Measurements from ENCODE around the gene AP2B1.
A peak's percentile ranks its signal among the peaks of the same experiment; 100 is the strongest.
"Not testable (repeated sequence)": the region's sequence is repeated elsewhere in the genome, so short reads cannot be mapped to it uniquely, and the experiment has no call there.

AP2B1 gene

GRCh38 chr17:35577830-35578196 lies 9.3 kb upstream of the AP2B1 start:
- DNase-seq = no peak

GRCh38 chr17:35578197-35578928 lies 8.8 kb upstream of the AP2B1 start, which contains the start of gene PEX12:
TSS of gene PEX12 (minus strand) at chr17:35578571. CDS start at chr17:35578021, 550 bp downstream.
- DNase-seq = peak; percentile 69 to 91 (median 84)

- DNase-seq = peak in 1 of 5 donors; percentile 21
These were observed 8.1 kb upstream of the AP2B1 start for GRCh38 chr17:35578929-35579432.

GRCh38 chr17:35584061-35584460 lies 3.1 kb upstream of the AP2B1 start:
- DNase-seq = no peak

- no peak for DNase-seq
These were observed 501 bp upstream of the AP2B1 start for GRCh38 chr17:35586569-35587073.

GRCh38 chr17:35588196-35588920 lies 1.2 kb downstream of the AP2B1 start:
- peak in 1 of 5 donors; percentile 73 for DNase-seq

GRCh38 chr17:35596072-35596471 lies 8.9 kb downstream of the AP2B1 start:
- DNase-seq = no peak

- no peak for DNase-seq
These were observed 9.6 kb downstream of the AP2B1 start for GRCh38 chr17:35596530-35597233.

DNA sequence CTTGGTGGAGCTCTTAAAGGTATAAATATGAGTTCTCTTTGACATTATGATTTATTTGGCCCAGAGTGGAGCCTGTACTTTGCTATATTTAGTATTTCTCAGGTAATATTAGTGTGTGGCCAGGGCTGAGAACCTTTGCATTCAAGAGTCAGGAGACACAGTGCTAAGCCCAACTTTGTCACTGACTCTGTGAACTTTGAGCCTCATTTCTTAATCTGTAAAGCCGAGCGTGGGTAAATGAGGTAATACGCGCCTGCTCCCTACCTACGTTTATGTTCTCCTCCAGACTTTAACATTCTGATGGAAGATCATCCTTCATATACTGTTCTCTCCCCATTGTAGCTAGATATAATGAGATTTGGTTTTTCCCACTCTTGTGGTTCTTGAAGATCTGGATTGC lies 10.5 kb downstream of the AP2B1 start:
- DNase-seq = no peak

DNA sequence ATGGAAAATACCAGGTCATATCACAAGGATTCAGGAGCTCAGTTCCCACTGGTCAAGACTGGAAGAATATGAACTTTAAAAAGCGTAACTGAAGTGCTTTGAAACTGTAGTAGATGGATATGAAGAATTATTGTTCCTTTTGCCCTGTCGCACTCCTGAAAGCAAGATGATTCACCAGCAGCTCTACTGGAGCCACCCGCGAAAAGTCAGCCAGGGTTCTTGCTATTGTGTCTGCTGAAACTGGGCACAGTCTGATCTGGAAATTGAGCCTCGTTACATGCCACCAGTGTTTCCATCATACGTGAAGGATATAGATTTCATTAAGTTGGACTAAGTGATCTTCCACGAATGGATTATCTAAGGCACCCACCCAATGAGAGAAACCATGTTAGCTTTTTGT lies 16.6 kb downstream of the AP2B1 start:
- no peak for DNase-seq

GRCh38 chr17:35605678-35606077 lies 18.6 kb downstream of the AP2B1 start:
- DNase-seq = no peak

- DNase-seq = no peak
These were observed 20.2 kb downstream of the AP2B1 start for GRCh38 chr17:35607239-35607847.

GRCh38 chr17:35609831-35610230 lies 22.7 kb downstream of the AP2B1 start:
- no peak for DNase-seq

DNA sequence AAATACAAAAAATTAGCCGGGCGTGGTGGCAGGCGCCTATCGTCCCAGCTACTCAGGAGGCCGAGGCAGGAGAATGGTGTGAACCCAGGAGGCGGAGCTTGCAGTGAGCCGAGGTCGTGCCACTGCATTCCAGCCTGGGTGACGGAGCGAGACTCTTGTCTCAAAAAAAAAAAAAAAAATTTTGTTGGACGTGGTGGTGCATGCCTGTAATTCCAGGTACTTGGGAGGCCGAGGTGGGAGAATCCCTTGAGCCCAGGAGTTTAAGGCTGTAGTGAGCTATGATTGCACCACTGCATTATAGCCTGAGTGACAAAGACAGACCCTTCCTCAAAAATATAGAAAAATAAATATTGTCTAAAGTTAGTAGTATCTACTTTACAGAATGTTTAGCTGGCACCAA lies 23.6 kb downstream of the AP2B1 start:
- DNase-seq = not testable (repeated sequence)

DNA sequence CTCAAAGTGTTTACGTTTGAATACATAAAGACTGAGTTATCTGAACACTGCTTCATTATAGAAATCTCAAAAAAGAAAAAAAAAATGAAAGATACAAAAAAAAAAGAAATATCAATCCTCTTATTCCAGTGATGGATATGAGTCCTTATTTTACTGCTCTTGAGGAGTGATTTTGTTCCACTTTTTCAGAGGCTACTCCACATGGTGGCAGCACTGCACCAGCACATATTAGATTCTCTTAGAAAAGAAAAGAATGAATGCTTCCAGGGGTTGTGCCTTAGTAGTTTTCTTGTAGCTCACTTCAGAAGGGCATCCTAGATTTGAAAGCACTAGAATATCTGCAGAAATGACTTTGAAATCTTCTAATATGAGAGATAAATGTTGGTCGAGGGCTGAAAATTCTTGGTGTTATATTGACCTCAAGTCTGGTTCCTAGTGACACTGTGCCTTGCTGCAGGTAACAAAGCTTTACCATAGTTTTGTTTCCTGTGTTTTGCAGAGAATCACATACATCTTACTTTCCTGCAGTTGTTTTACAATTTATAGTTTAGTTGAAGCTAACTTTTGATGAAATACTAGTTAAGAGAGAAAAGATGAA lies 25.9 kb downstream of the AP2B1 start:
- peak in 2 of 5 donors; percentile 16 to 27 for DNase-seq

- DNase-seq = no peak
These were observed 27.7 kb downstream of the AP2B1 start for GRCh38 chr17:35614810-35615209.

DNA sequence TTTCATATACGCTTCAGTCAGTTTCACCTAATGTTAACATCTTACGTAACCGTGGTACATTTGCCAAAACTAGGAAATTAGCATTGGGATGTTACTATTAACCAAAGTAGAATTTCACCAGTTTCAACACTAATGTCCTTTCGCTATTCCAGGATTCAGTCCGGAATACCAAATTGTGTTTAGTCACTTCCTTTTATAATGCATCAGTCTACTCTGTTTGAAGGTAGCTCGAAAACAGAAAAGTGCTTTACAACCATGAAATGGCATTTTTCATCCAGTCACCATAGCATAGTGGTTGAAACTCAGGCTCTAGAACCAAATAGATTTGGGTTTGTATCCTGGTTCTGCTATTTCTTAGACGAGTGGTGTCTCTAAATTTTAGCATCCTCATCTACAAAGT lies 29.4 kb downstream of the AP2B1 start:
- no peak for DNase-seq

DNA sequence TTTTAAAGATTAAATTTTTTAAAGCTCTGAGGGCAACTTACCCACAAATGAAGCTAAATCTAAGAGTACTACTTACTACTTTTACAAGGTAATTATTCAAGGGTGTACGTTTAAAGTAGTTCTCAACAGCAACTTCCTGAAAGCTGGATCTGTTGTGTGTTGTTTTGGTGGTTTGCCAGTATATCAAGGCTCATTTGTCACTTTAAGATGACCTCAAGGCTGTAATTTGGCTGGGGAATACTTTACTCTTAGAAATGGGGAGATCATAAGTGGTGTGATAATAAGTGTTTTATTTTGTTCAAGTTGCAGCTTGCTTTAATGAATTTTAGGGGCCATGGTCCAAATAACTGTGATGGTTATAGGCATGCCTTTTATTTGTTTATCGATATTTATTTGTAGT lies 30.4 kb downstream of the AP2B1 start:
- no peak for DNase-seq

DNA sequence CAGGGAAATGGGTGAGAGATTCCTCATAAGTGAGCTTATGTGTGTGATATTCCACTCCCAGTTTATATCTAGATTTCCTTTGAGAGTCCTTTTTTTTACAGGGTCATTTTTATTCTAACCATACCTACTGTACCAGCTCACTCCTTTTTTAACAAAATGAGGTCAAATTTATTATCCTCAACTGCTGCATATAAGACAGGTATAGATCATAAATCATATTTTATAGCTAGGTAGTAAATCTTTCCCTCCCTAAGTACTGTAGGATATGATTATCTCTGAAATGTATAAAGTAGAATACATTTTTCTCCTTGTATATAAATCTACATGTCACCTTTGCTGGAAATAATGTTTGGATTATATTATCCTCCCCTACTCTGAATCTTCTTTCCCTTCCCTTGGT lies 31.5 kb downstream of the AP2B1 start:
- DNase-seq = no peak

DNA sequence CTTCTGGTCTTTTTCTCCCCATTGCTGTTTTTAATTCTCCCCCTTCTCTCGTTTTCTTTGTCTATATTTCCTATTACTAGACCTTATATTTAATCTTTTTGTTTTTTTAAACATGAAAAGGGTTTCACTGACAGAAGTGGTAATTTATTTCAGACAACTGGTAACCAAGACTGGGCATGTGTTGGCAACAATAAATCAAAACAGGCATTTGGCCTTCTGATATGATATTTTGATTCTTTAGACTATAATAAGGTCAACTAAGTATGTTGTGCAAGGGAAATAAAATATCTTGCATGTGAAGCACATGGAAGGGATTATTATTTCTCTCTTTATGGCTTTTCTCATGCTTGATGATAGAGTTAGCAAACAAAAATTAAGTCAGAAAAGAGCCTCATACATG lies 34.6 kb downstream of the AP2B1 start:
- DNase-seq = no peak

- DNase-seq = no peak
These were observed 40.3 kb downstream of the AP2B1 start for GRCh38 chr17:35627417-35627816.

DNA sequence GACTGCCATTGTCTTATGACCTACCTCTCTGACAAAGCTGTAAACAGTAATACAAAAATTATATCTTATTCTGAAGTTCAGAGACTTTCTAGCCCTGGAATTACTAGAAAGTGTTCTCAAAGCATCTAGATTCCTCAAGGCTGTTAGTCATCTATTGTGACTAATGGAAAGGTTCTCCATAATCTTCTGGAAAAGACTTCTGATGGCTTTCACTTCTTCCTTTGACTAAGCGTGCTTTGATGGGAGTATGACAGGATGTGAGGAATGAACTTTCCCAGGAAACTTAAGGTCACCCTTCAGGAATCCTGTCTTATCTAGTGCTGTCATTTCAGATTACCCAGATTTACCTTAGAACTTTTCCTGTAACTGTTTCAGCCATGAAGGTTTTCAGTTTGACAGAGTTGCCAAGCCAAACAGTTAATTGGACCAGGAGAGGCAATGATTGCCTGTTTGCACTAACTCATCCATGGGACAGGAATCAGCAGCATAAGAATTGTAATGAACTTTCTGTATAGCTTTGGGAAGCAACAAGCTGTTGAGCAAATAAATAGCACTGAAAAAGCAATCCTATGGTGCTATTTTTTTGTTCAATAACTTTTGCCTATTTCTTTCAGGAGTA lies 43.5 kb downstream of the AP2B1 start:
- DNase-seq = no peak

All from T-helper 1 cell (primary cell).